ENCODE measurements around the gene TPCN1.

TPCN1 gene

GRCh38 chr12:113247123-113248050, 26.1 kb downstream of the TPCN1 start:
- Histone ChIP-seq H3K27ac (ENCODE audit: low read depth, low read length) (peak overlapping the region; percentile 84), H3K9me3 (ENCODE audit: low read length) (no peaks in the 10 kb centered on the region), H3K9ac (ENCODE audit: low read length) (no peak overlapping the region), H3K27me3 (ENCODE audit: control insufficient read depth in 1 of 2, insufficient read depth in 2 of 2, low read length in 2 of 2) (no peaks in the 10 kb centered on the region), H3K36me3 (ENCODE audit: insufficient read depth, low read length) (peaks cover 16% of the 10 kb centered on the region), H3K4me3 (ENCODE audit: low read depth in 1 of 2, low read length in 2 of 2) (no peak overlapping the region), H3K4me1 (ENCODE audit: insufficient read depth, low read length) (peaks cover 34% of the 10 kb centered on the region)

- Histone ChIP-seq H3K4me1 (ENCODE audit: insufficient read depth, low read length) (peaks cover 34% of the 10 kb centered on the region), H3K27ac (ENCODE audit: low read depth, low read length) (no peak overlapping the region), H3K36me3 (ENCODE audit: insufficient read depth, low read length) (peaks cover 16% of the 10 kb centered on the region), H3K9ac (ENCODE audit: low read length) (no peak overlapping the region), H3K27me3 (ENCODE audit: control insufficient read depth in 1 of 2, insufficient read depth in 2 of 2, low read length in 2 of 2) (no peaks in the 10 kb centered on the region), H3K4me3 (ENCODE audit: low read depth in 1 of 2, low read length in 2 of 2) (no peak overlapping the region), H3K9me3 (ENCODE audit: low read length) (peaks cover 2% of the 10 kb centered on the region)
Observed at GRCh38 chr12:113248051-113248825, 27.0 kb downstream of the TPCN1 start.

- Histone ChIP-seq H3K9me3 (ENCODE audit: low read length) (peaks cover 7% of the 10 kb centered on the region), H3K4me3 (ENCODE audit: low read depth in 1 of 2, low read length in 2 of 2) (no peak overlapping the region), H3K4me1 (ENCODE audit: insufficient read depth, low read length) (peaks cover 31% of the 10 kb centered on the region), H3K36me3 (ENCODE audit: insufficient read depth, low read length) (peaks cover 16% of the 10 kb centered on the region), H3K27ac (ENCODE audit: low read depth, low read length) (no peak overlapping the region), H3K9ac (ENCODE audit: low read length) (no peak overlapping the region), H3K27me3 (ENCODE audit: control insufficient read depth in 1 of 2, insufficient read depth in 2 of 2, low read length in 2 of 2) (no peaks in the 10 kb centered on the region)
Observed at GRCh38 chr12:113248842-113249435, 27.7 kb downstream of the TPCN1 start.

GRCh38 chr12:113249546-113249945, 28.3 kb downstream of the TPCN1 start:
- peaks cover 16% of the 10 kb centered on the region for H3K36me3 ChIP-seq (ENCODE audit: insufficient read depth, low read length)
- H3K4me1 ChIP-seq (ENCODE audit: insufficient read depth, low read length): peaks cover 25% of the 10 kb centered on the region
- H3K27me3 ChIP-seq (ENCODE audit: control insufficient read depth in 1 of 2, insufficient read depth in 2 of 2, low read length in 2 of 2): no peaks in the 10 kb centered on the region
- H3K9ac ChIP-seq (ENCODE audit: low read length): no peak overlapping the region
- peaks cover 7% of the 10 kb centered on the region for H3K9me3 ChIP-seq (ENCODE audit: low read length)
- H3K4me3 ChIP-seq (ENCODE audit: low read depth in 1 of 2, low read length in 2 of 2): no peak overlapping the region
- H3K27ac ChIP-seq (ENCODE audit: low read depth, low read length): no peak overlapping the region

GRCh38 chr12:113250045-113250444, 28.8 kb downstream of the TPCN1 start:
- Histone ChIP-seq H3K4me3 (ENCODE audit: low read depth in 1 of 2, low read length in 2 of 2) (no peak overlapping the region), H3K9me3 (ENCODE audit: low read length) (peaks cover 7% of the 10 kb centered on the region), H3K27ac (ENCODE audit: low read depth, low read length) (no peak overlapping the region), H3K27me3 (ENCODE audit: control insufficient read depth in 1 of 2, insufficient read depth in 2 of 2, low read length in 2 of 2) (no peaks in the 10 kb centered on the region), H3K4me1 (ENCODE audit: insufficient read depth, low read length) (peaks cover 20% of the 10 kb centered on the region), H3K36me3 (ENCODE audit: insufficient read depth, low read length) (peaks cover 16% of the 10 kb centered on the region), H3K9ac (ENCODE audit: low read length) (no peak overlapping the region)

- Histone ChIP-seq H3K27ac (ENCODE audit: low read depth, low read length) (no peak overlapping the region), H3K36me3 (ENCODE audit: insufficient read depth, low read length) (peaks cover 16% of the 10 kb centered on the region), H3K9me3 (ENCODE audit: low read length) (peaks cover 7% of the 10 kb centered on the region), H3K4me3 (ENCODE audit: low read depth in 1 of 2, low read length in 2 of 2) (no peak overlapping the region), H3K9ac (ENCODE audit: low read length) (no peak overlapping the region), H3K4me1 (ENCODE audit: insufficient read depth, low read length) (peaks cover 8% of the 10 kb centered on the region), H3K27me3 (ENCODE audit: control insufficient read depth in 1 of 2, insufficient read depth in 2 of 2, low read length in 2 of 2) (no peaks in the 10 kb centered on the region)
Observed at GRCh38 chr12:113251404-113252070, 30.3 kb downstream of the TPCN1 start.

GRCh38 chr12:113252494-113252893, 31.2 kb downstream of the TPCN1 start:
- Histone ChIP-seq H3K4me3 (ENCODE audit: low read depth in 1 of 2, low read length in 2 of 2) (no peak overlapping the region), H3K27me3 (ENCODE audit: control insufficient read depth in 1 of 2, insufficient read depth in 2 of 2, low read length in 2 of 2) (no peaks in the 10 kb centered on the region), H3K4me1 (ENCODE audit: insufficient read depth, low read length) (no peaks in the 10 kb centered on the region), H3K27ac (ENCODE audit: low read depth, low read length) (no peak overlapping the region), H3K36me3 (ENCODE audit: insufficient read depth, low read length) (peaks cover 16% of the 10 kb centered on the region), H3K9me3 (ENCODE audit: low read length) (peaks cover 7% of the 10 kb centered on the region), H3K9ac (ENCODE audit: low read length) (no peak overlapping the region)

GRCh38 chr12:113253532-113254285, 32.4 kb downstream of the TPCN1 start:
- Histone ChIP-seq H3K27me3 (ENCODE audit: control insufficient read depth in 1 of 2, insufficient read depth in 2 of 2, low read length in 2 of 2) (no peaks in the 10 kb centered on the region), H3K4me1 (ENCODE audit: insufficient read depth, low read length) (peaks cover 4% of the 10 kb centered on the region), H3K36me3 (ENCODE audit: insufficient read depth, low read length) (peaks cover 7% of the 10 kb centered on the region), H3K9me3 (ENCODE audit: low read length) (peaks cover 7% of the 10 kb centered on the region), H3K9ac (ENCODE audit: low read length) (no peak overlapping the region), H3K27ac (ENCODE audit: low read depth, low read length) (no peak overlapping the region), H3K4me3 (ENCODE audit: low read depth in 1 of 2, low read length in 2 of 2) (no peak overlapping the region)

- no peaks in the 10 kb centered on the region for H3K27me3 ChIP-seq (ENCODE audit: control insufficient read depth in 1 of 2, insufficient read depth in 2 of 2, low read length in 2 of 2)
- peaks cover 7% of the 10 kb centered on the region for H3K9me3 ChIP-seq (ENCODE audit: low read length)
- H3K27ac ChIP-seq (ENCODE audit: low read depth, low read length): no peak overlapping the region
- peaks cover 7% of the 10 kb centered on the region for H3K36me3 ChIP-seq (ENCODE audit: insufficient read depth, low read length)
- no peak overlapping the region for H3K4me3 ChIP-seq (ENCODE audit: low read depth in 1 of 2, low read length in 2 of 2)
- H3K4me1 ChIP-seq (ENCODE audit: insufficient read depth, low read length): peaks cover 8% of the 10 kb centered on the region
- H3K9ac ChIP-seq (ENCODE audit: low read length): no peak overlapping the region
Observed at GRCh38 chr12:113254298-113254697, 33.0 kb downstream of the TPCN1 start.

- H3K36me3 ChIP-seq (ENCODE audit: insufficient read depth, low read length): no peaks in the 10 kb centered on the region
- H3K4me1 ChIP-seq (ENCODE audit: insufficient read depth, low read length): peaks cover 16% of the 10 kb centered on the region
- H3K4me3 ChIP-seq (ENCODE audit: low read depth in 1 of 2, low read length in 2 of 2): no peak overlapping the region
- H3K9me3 ChIP-seq (ENCODE audit: low read length): peaks cover 7% of the 10 kb centered on the region
- H3K27me3 ChIP-seq (ENCODE audit: control insufficient read depth in 1 of 2, insufficient read depth in 2 of 2, low read length in 2 of 2): no peaks in the 10 kb centered on the region
- no peak overlapping the region for H3K9ac ChIP-seq (ENCODE audit: low read length)
- H3K27ac ChIP-seq (ENCODE audit: low read depth, low read length): no peak overlapping the region
Observed at GRCh38 chr12:113257564-113257963, 36.3 kb downstream of the TPCN1 start.

Measured in muscle layer of colon (tissue), 2 donors.